GM18499 (cell line): ENCODE results near the gene PITPNC1.
A peak's percentile ranks its signal among the peaks of the same experiment; 100 is the strongest.

Source experiments
- ATAC-seq: cut with Tn5 transposase; IDR thresholded peaks from one replicate; pipeline ENCODE4 v1.9.1; 2021; ENCODE audit warnings: moderate number of reproducible peaks; ENCODE audit not compliant: insufficient read depth, unreplicated experiment

Gene PITPNC1

DNA sequence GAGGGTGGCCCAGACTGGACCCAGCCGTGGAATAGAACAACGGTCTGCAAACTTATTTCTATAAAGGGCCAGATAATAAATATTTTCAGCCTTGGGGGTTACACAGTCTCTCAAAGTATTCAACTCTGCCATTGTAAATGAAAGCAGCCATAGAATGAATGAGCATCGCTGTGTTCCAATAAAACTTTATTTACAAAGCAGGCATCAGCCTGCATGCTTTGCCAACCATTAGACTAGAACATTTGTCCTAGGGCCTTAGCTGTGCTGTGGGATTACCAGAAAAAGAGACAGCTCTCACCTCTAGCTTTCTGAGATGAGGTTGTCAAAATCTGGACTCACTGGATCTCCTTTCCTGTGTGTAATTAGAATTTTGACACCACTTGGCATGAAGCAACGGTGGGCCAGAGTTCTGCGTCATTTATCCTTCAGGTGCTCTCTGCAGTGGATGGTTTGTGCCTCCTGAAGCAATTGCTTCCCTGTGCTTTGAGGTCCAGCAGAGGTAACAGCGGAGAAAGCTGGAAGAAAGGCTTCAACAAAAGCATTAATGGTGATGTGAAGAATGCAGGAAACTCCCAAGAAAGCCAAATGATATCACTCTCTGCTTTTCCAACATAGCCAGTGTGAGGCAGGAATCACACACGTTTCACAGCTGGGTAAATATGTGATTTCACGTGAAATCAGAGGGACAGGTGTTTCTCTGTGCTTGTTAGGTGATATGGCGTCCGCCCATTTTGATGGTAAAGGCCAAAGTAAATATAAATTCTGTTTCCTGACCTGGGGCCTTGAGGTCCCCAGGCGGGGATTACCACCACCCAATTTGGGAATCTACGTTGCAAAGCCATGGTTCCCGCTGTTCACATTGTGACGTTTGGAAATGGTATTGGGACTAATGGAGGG, 148.4 kb downstream of the PITPNC1 start:
- no peak for ATAC-seq

- no peak for ATAC-seq
These were observed 149.6 kb downstream of the PITPNC1 start for GRCh38 chr17:67526700-67527099.

- ATAC-seq: no peak
These were observed 151.8 kb downstream of the PITPNC1 start for GRCh38 chr17:67528751-67529436.

DNA sequence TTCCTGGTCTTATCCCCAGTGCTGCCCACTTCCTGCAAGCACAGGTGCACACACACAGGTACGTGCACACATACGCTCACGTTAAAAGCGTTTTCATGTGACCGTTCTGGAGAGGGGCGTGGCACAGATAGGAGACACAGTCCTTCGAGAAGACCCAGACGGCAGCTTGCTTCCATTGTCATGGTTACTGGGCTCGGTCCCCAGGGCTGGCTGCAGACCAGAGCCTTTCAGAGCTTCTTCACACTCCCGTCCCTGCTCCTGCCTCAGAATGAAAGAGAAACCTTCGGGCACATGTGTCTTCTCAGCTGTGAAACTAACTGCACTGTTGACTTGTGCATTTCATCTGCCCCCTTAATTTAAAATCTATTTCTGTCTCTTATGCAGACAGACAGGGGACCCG, 154.2 kb downstream of the PITPNC1 start:
- no peak for ATAC-seq

GRCh38 chr17:67532326-67532871, 155.3 kb downstream of the PITPNC1 start:
- no peak for ATAC-seq

DNA sequence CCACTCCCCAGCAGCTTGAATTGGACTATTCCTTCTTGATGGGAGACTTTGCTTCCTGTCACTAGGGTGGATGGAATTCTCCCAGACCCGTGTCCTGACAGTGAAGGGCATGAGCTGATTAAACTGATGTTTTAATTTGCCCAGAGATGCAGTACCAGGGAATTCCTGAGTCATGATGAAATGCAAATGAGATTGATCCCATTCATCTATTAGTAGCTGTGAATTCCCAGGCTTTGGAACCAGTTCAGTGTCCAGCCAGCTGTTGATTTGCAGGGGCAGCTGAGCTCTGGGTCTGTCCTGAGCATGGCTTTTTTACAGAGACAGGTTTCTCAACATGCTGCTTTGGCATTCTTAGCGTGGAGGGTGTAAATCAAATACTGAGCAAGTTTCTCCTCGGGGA, 157.9 kb downstream of the PITPNC1 start:
- ATAC-seq: no peak

DNA sequence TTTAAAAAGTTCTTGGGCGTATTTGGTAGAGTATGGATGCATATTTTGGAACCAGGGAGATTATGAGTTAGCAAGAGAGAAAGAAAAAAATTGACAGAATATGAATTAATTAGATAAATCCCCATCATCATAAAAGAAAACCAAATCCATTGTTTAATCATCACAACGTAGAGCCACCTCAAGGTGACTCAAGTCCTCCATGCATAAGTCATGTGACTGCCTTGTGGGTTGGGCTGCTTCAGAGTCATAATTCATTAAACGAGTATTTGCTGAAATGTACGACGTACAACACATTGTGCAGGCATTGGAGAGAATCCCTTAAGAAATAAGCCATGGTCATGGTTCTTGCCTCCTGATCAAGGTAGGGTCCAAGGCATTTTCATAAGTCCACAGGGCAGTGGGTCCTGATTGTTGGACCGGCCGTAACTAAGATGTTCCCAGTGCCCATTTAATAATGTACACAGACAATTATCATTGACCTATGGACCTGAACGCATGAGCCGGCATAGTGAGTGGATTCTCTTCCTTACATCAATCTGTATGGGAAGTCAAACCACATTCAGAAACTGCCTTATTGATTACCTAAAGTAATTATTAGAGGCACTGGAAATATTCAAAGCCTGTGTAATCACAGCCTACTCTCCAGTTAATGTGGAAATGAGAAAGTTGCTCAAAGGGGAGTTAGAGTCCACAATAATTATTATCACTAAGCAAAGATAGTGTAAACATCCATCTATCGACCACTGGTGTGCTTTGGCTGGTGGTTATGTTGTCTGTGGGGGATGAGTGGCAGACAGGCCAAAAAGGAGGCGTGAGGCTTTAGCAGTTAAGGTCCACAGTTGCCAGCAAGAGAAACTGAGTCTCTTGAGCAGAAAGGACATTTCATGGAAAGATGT, 165.4 kb downstream of the PITPNC1 start:
- ATAC-seq: no peak

DNA sequence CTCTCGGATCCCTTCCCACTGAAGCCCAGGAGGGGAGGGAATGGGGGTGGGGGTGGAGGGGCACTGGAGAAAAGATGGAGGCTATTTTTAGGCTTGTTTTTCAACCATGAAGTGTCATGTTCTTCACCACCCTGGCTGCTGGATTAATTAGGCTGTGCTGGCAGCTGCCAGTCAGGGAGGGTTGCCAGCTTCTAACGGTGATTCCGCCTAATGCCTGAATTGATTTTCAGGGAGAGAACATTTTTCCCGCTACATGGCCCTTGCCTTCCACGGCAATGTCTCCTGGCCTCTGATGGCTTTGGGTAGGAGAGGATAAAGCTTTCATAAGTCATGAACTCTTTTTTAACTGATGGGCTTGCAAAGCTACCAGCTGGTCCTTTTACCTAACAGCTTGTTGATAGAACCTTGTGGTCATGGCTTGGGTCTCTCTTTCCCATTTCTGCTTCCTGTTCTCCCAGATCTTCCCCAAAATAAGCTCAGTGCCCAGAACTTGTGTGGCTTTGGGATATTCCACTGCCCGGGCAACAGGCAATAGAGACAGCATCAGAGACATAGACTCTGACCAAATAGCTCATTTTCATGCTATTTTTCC, 167.4 kb downstream of the PITPNC1 start:
- no peak for ATAC-seq

DNA sequence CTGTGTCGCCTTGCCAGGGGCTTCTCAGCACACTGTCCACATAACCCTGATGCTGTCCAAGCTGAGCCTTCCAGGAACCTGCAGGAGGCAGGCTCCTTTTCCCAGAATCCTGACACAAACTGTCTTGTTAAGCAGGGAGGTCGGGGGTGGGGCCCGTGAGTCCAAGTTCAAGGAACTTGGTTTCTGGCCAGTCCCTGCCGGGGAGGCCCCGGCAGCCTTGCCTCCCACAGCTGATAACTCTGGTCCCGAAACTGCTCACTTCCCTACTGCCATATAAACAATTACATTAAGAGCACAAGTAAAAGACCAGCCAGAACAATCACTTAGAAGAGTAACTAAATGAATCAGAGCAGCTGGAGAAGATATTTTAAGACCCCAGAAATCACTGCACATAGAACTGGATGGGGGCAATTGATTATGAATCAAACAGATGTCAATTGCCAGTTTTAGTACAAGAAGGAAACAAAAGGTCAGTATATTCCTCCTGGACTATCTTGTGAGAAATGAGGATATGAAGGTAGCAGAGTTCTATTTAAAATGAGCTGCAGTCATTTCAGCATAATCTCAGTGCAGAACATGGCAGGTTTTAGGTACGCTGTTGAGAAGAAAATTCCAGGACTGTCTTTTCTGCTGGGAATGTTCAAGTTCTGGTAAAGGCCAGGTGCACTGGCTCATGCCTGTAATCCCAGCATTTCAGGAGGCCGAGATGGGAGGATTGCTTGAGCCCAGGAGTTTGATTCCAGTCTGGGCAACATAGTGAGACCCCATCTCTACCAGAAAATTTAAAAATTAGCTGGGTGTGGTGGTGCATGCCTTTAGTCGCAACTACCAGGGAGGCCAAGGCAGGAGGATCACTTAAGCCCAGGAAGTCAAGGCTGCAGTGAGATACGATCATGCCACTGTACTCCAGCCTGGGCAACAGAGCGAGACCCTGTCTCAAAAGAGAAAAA, 169.8 kb downstream of the PITPNC1 start:
- peak; percentile 67 for ATAC-seq

- ATAC-seq: no peak
These were observed 171.6 kb downstream of the PITPNC1 start for GRCh38 chr17:67548693-67549092.

- ATAC-seq: no peak
These were observed 172.7 kb downstream of the PITPNC1 start for GRCh38 chr17:67549820-67550219.

DNA sequence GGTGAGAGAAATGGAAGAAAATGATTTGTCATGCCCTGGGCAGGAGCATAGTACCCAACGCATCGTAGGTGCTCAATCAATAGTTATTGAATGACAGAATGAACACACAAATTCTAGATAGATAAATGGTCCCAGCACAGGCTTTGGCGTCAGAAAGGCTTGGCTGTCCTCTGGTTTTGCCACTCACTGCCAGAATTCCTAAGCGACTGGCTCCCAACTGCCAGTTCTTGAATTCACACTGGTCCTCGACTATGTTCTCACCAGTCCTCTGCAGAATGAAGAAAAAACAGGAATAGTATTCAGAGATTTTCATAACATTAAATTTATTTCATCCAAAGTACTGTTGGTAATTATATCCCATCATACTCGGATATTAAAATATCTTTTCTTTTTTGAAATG, 177.6 kb downstream of the PITPNC1 start:
- ATAC-seq: no peak

- ATAC-seq: no peak
These were observed 178.8 kb downstream of the PITPNC1 start for GRCh38 chr17:67555855-67556254.

- no peak for ATAC-seq
These were observed 180.2 kb downstream of the PITPNC1 start for GRCh38 chr17:67557052-67557845.

GRCh38 chr17:67557921-67558320, 180.8 kb downstream of the PITPNC1 start:
- no peak for ATAC-seq

GRCh38 chr17:67558740-67559380, 181.8 kb downstream of the PITPNC1 start:
- no peak for ATAC-seq

- no peak for ATAC-seq
These were observed 182.4 kb downstream of the PITPNC1 start for GRCh38 chr17:67559381-67559966.
